ENCODE measurements around the gene JAKMIP1.

DNA sequence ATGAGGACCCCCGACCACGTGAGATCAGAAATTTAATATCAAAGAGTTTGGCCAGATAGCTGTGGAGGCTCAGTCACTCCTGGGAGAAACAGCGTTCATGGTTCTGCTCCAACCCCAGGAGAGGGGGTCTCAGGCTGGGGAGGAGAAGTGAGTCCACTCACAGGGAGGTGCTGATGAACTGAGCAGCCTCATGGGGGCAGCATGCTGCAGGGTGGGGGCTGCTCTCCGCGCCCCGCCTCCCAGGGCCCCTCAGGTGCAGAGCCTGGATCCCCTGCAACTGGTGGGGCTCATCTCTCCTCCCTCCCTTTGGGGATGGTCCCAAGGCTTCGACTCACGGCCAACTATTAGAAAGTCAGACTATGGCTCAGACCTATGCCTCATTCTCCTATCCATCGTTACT lies 155.5 kb downstream of the JAKMIP1 start:
- TF ChIP-seq, protein P1, sequence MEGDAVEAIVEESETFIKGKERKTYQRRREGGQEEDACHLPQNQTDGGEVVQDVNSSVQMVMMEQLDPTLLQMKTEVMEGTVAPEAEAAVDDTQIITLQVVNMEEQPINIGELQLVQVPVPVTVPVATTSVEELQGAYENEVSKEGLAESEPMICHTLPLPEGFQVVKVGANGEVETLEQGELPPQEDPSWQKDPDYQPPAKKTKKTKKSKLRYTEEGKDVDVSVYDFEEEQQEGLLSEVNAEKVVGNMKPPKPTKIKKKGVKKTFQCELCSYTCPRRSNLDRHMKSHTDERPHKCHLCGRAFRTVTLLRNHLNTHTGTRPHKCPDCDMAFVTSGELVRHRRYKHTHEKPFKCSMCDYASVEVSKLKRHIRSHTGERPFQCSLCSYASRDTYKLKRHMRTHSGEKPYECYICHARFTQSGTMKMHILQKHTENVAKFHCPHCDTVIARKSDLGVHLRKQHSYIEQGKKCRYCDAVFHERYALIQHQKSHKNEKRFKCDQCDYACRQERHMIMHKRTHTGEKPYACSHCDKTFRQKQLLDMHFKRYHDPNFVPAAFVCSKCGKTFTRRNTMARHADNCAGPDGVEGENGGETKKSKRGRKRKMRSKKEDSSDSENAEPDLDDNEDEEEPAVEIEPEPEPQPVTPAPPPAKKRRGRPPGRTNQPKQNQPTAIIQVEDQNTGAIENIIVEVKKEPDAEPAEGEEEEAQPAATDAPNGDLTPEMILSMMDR (conservative IDR thresholded peaks at IDR 0.05; ENCODE audit: low read length), result no peak; the same call in 1 of the 2 replicates
- no peak for TF ChIP-seq EZH2phosphoT487 (IDR thresholded peaks at IDR 0.05; ENCODE audit: borderline replicate concordance)

Data from Loucy (cell line).